Measurements from ENCODE around the gene RELN. TPM values are rescaled to one million over a fixed set of nuclear protein-coding genes. Genes with fewer than 3 reads are reported as not detected.

Gene RELN
- total RNA-seq, 1 experiment from 2014 or later = 0.02 TPM

DNA sequence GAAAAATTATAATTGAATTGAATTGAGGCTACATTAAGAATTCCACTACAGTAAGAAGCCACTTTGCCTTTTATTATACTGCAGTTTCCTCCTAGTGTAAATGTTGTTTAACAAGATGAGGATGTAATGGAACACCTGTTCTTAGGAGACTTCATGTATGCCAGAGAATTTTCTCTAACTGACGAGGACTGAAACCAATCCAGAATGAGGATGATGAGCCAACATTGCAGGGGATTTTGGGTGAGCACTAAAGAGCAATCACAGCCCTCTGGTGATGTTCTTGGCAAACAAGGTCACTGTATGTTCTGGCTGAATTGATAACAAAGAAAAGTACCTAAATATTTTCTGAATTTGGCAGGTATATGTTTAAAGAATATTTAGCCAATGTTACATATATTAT is 60.9 kb downstream of the RELN start:
- Histone ChIP-seq H4K91ac (ENCODE audit: insufficient read length, low read depth, low read length) (no peak overlapping the region), H3K14ac (ENCODE audit: insufficient read depth, low read length) (no peak overlapping the region), H3K4ac (ENCODE audit: low read depth, low read length) (no peak overlapping the region), H3K4me1 (ENCODE audit: insufficient read depth, low read length) (no peaks in the 10 kb centered on the region), H3K56ac (ENCODE audit: insufficient read length, low read depth, low read length) (no peak overlapping the region), H3K23me2 (ENCODE audit: insufficient read length, low read depth, low read length, poor library complexity, severe bottlenecking) (no peaks in the 10 kb centered on the region), H3K79me2 (ENCODE audit: insufficient read depth, low read length) (no peaks in the 10 kb centered on the region), H4K5ac (ENCODE audit: insufficient read length, low read depth, low read length) (no peak overlapping the region), H3K27me3 (ENCODE audit: insufficient read depth, low read length) (no peaks in the 10 kb centered on the region), H3K9ac (ENCODE audit: extremely low read depth, insufficient read length, low read length) (no peak overlapping the region), H3K4me2 (ENCODE audit: insufficient read depth, insufficient read length, low read length) (no peak overlapping the region), H2BK15ac (ENCODE audit: low read depth, low read length) (no peak overlapping the region), H3K9me3 (ENCODE audit: control insufficient read depth, low read depth, low read length) (no peaks in the 10 kb centered on the region), H2BK120ac (ENCODE audit: low read depth, low read length, poor library complexity, severe bottlenecking) (no peak overlapping the region), H2BK5ac (ENCODE audit: insufficient read length, low read length) (no peak overlapping the region), H3K23ac (ENCODE audit: insufficient read length, low read depth, low read length) (no peak overlapping the region), H2BK12ac (ENCODE audit: insufficient read length, low read depth, low read length) (no peak overlapping the region), H3K79me1 (ENCODE audit: insufficient read depth, low read depth, low read length, poor library complexity, severe bottlenecking) (no peaks in the 10 kb centered on the region), H2AFZ (ENCODE audit: low read length) (no peak overlapping the region), H3K27ac (ENCODE audit: insufficient read length, low read depth, low read length) (no peak overlapping the region), H2AK5ac (ENCODE audit: insufficient read length, low read length) (no peak overlapping the region), H3T11ph (ENCODE audit: low read length) (no peak overlapping the region), H2BK20ac (ENCODE audit: low read depth, low read length, poor library complexity, severe bottlenecking) (no peak overlapping the region), H4K20me1 (ENCODE audit: control insufficient read depth, insufficient read depth, insufficient read length) (no peaks in the 10 kb centered on the region), H3K18ac (ENCODE audit: insufficient read length, low read depth, low read length) (no peak overlapping the region), H4K8ac (replicated peaks; ENCODE audit: insufficient read length, low read depth, low read length) (no peak overlapping the region)
- H3K27me3 Mint-ChIP-seq (ENCODE audit: low read depth) = no peaks in the 10 kb centered on the region
- H3K4me3 Mint-ChIP-seq = no peak overlapping the region
- TF ChIP-seq, protein P1, sequence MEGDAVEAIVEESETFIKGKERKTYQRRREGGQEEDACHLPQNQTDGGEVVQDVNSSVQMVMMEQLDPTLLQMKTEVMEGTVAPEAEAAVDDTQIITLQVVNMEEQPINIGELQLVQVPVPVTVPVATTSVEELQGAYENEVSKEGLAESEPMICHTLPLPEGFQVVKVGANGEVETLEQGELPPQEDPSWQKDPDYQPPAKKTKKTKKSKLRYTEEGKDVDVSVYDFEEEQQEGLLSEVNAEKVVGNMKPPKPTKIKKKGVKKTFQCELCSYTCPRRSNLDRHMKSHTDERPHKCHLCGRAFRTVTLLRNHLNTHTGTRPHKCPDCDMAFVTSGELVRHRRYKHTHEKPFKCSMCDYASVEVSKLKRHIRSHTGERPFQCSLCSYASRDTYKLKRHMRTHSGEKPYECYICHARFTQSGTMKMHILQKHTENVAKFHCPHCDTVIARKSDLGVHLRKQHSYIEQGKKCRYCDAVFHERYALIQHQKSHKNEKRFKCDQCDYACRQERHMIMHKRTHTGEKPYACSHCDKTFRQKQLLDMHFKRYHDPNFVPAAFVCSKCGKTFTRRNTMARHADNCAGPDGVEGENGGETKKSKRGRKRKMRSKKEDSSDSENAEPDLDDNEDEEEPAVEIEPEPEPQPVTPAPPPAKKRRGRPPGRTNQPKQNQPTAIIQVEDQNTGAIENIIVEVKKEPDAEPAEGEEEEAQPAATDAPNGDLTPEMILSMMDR (conservative IDR thresholded peaks at IDR 0.05) = no peak
- WGBS (ENCODE audit: extremely low coverage, insufficient read length, low lambda C conversion rate) = no CpG with 5 or more reads among the region's 1 CpG
- peaks cover 0 to 7% of the 10 kb centered on the region in 2 experiments; a peak in 1 of 4 replicates for H3K4me1 Mint-ChIP-seq
- H3K9me3 Mint-ChIP-seq = no peaks in the 10 kb centered on the region
- no peak for DNase-seq
- H3K36me3 Mint-ChIP-seq (ENCODE audit: insufficient read depth in 1 of 3, low read depth in 3 of 3) = no peaks in the 10 kb centered on the region
- no peak overlapping the region for H3K27ac Mint-ChIP-seq

All from H9 (cell line).